Spleen (tissue), 11 donors: ENCODE measurements around the gene ZNF669. TPM values are rescaled to one million over a fixed set of nuclear protein-coding genes. Genes with fewer than 3 reads are reported as not detected.
A peak's percentile ranks its signal among the peaks of the same experiment; 100 is the strongest.

Experiments
- DNase-seq: peaks from one replicate; pipeline ENCODE4 v3.0.0-alpha.2; 2020
- H3K27ac ChIP-seq, 8 donors: fragments of 200-600 bp; sonication (generic) in 7 of 8; 1 replicate in 4 of 8; 2 replicates in 4 of 8; pipeline versions ENCODE4 v1.5.0 to v1.8.0; 2016 to 2021; ENCODE audit warnings: inconsistent platforms in 4 of 8, mild to moderate bottlenecking in 4 of 8, moderate library complexity in 1 of 8
- H3K27me3 ChIP-seq, 7 donors: fragments of 200-600 bp; sonication (generic) in 6 of 7; replicated peaks in 1 of 7; 1 replicate in 4 of 7; 2 replicates in 3 of 7; pipeline versions ENCODE4 v1.5.0 to v1.8.0; 2016 to 2021; ENCODE audit warnings: inconsistent platforms in 3 of 7, mild to moderate bottlenecking in 1 of 7
- H3K36me3 ChIP-seq, 6 donors: fragments of 200-600 bp; sonication (generic) in 5 of 6; 1 replicate in 4 of 6; 2 replicates in 2 of 6; pipeline versions ENCODE4 v1.5.0 to v1.8.0; 2016 to 2021; ENCODE audit warnings: inconsistent platforms in 2 of 6
- H3K4me1 ChIP-seq, 6 donors: fragments of 200-600 bp; sonication (generic) in 5 of 6; 1 replicate in 3 of 6; 2 replicates in 3 of 6; pipeline versions ENCODE4 v1.5.0 to v1.8.0; 2016 to 2021; ENCODE audit warnings: inconsistent platforms in 3 of 6
- H3K4me3 ChIP-seq, 8 donors: fragments of 200-600 bp; sonication (generic) in 7 of 8; 1 replicate in 4 of 8; 2 replicates in 4 of 8; pipeline versions ENCODE4 v1.5.0 to v1.8.0; 2016 to 2021; ENCODE audit warnings: inconsistent platforms in 4 of 8, mild to moderate bottlenecking in 4 of 8, moderate library complexity in 2 of 8
- H3K9me3 ChIP-seq, 8 donors: fragments of 200-600 bp; sonication (generic) in 7 of 8; 1 replicate in 4 of 8; 2 replicates in 4 of 8; pipeline versions ENCODE4 v1.5.0 to v1.8.0; 2016 to 2021; ENCODE audit warnings: inconsistent platforms in 4 of 8
- CTCF ChIP-seq, 11 experiments: fragments of 200-600 bp in 7 of 11; fragments of 450-650 bp in 4 of 11; sonication (generic) in 4 of 11; IDR thresholded peaks in 8 of 11; conservative IDR thresholded peaks in 3 of 11; 1 replicate in 7 of 11; 2 replicates in 4 of 11; pipeline versions ENCODE4 v1.4.0 to v1.8.0; 2016 to 2021; ENCODE audit warnings: antibody characterized with exemption in 11 of 11, inconsistent platforms in 4 of 11, mild to moderate bottlenecking in 1 of 11
- POLR2A ChIP-seq, 3 donors: fragments of 450-650 bp; IDR thresholded peaks; one replicate each; pipeline ENCODE4 v1.5.1; 2017; ENCODE audit warnings: antibody characterized with exemption in 3 of 3, mild to moderate bottlenecking in 1 of 3
- POLR2AphosphoS5 ChIP-seq, 3 donors: sonication (generic); formaldehyde crosslinking; IDR thresholded peaks; one replicate each; pipeline ENCODE4 v1.5.1; 2017; ENCODE audit warnings: antibody characterized with exemption in 3 of 3
- WGBS, 5 donors: extraction: QIAGEN DNeasy Blood & Tissue Kit in 3 of 5; methylation state at CpG; one replicate each; pipeline versions ENCODE4 v1.1.5 to v1.1.7; 2013 to 2018; 5-methylcytosine and 5-hydroxymethylcytosine counted together
- intact Hi-C: fragments of 100-400 bp; cut with DNase I; formaldehyde crosslinking; loops from one replicate; pipeline ENCODE4 v1.15.0; 2023; ENCODE audit warnings: low total_unique reads
- polyA plus RNA-seq, 3 donors: library from polyadenylated mRNA; stranded (reverse); fragments of 200-250 nt; gene quantifications; one replicate each; pipeline ENCODE4 v1.2.1, GENCODE V29; 2013
- total RNA-seq, 7 donors: library from RNA; depleted of rRNA in 3 of 7; stranded (reverse); fragments of >200 nt in 3 of 7; fragmentation: NEBNext Ultra II Directional in 4 of 7; extraction: Animal tissue kit (Norgen Biotek cat#: 25700) in 4 of 7; gene quantifications; one replicate each; pipeline versions ENCODE4 v1.1.0 to v1.2.1, GENCODE V29; 2016 to 2021
- donor health status: healthy with polysubstance abuse.
- donor health status: DM: no; HTN: no; CAD: no; lungs with moderate emphysema.
- donor health status: DM: no; HTN: no; CAD: no.
- donor health status: Bipolar disorder and iron deficiency.
- donor health status: healthy.
- donor health status: DM: no; HTN: no; CAD: no.
- donor health status: DM: yes; HTN: yes; CAD: no.

Gene ZNF669
- total and polyA plus RNA-seq, 10 donors, result 3.1 to 11.4 (median 7.7) TPM

GRCh38 chr1:247113094-247113497 is 8.9 kb upstream of the ZNF669 start:
- TF ChIP-seq POLR2A (IDR thresholded peaks at IDR 0.05) (no peak), CTCF (IDR thresholded peaks at IDR 0.05 in 8 of 11, conservative IDR thresholded peaks at IDR 0.05 in 3 of 11) (no peak), POLR2AphosphoS5 (IDR thresholded peaks at IDR 0.05) (no peak)
- H3K36me3 ChIP-seq, result no peaks in the 10 kb centered on the region
- H3K4me1 ChIP-seq, result peaks cover 10 to 29% (median 23%) of the 10 kb centered on the region in 6 donors
- H3K27me3 ChIP-seq, result peaks cover 0 to 39% (median 16%) of the 10 kb centered on the region in 7 donors
- no peak for DNase-seq
- no peaks in the 10 kb centered on the region for H3K9me3 ChIP-seq
- H3K4me3 ChIP-seq, result no peak overlapping the region
- peak overlapping the region in 1 of 8 donors; percentile 91 for H3K27ac ChIP-seq
- intact Hi-C loops, result no loop called here
- whole genome bisulfite sequencing, 5 donors, result 47 to 76% (median 73%) methylated on average over 3 to 5 of the region's 5 CpGs

- intact Hi-C loops, result no loop called here
- no peak for DNase-seq
- peaks cover 10 to 29% (median 23%) of the 10 kb centered on the region in 6 donors for H3K4me1 ChIP-seq
- H3K36me3 ChIP-seq, result no peaks in the 10 kb centered on the region
- TF ChIP-seq CTCF (IDR thresholded peaks at IDR 0.05 in 8 of 11, conservative IDR thresholded peaks at IDR 0.05 in 3 of 11) (no peak), POLR2AphosphoS5 (IDR thresholded peaks at IDR 0.05) (no peak), POLR2A (IDR thresholded peaks at IDR 0.05) (no peak)
- peak overlapping the region; percentile 33 to 76 (median 56) for H3K4me3 ChIP-seq
- H3K27ac ChIP-seq, result peak overlapping the region in 5 of 8 donors; percentile 84 to 91 (median 87)
- 70 to 77% (median 74%) methylated on average over 8 to 9 of the region's 9 CpGs for WGBS, 5 donors
- H3K27me3 ChIP-seq, result peaks cover 0 to 39% (median 16%) of the 10 kb centered on the region in 7 donors
- no peaks in the 10 kb centered on the region for H3K9me3 ChIP-seq
Measured at GRCh38 chr1:247112479-247112781, 8.3 kb upstream of the ZNF669 start.

GRCh38 chr1:247111700-247112478 is 7.7 kb upstream of the ZNF669 start:
- 1 to 8% (median 3%) methylated on average over 33 to 78 of the region's 78 CpGs for WGBS, 5 donors
- Histone ChIP-seq H3K36me3 (no peaks in the 10 kb centered on the region), H3K27me3 (peaks cover 0 to 39% (median 16%) of the 10 kb centered on the region in 7 donors), H3K27ac (peak overlapping the region; percentile 22 to 91 (median 86)), H3K4me3 (peak overlapping the region; percentile 33 to 76 (median 56)), H3K4me1 (peaks cover 10 to 29% (median 23%) of the 10 kb centered on the region in 6 donors), H3K9me3 (no peaks in the 10 kb centered on the region)
- intact Hi-C loops, result no loop called here
- TF ChIP-seq POLR2A (IDR thresholded peaks at IDR 0.05) (peak in 1 of 3 donors; percentile 34), POLR2AphosphoS5 (IDR thresholded peaks at IDR 0.05) (peak; percentile 74 to 90 (median 87)), CTCF (IDR thresholded peaks at IDR 0.05 in 8 of 11, conservative IDR thresholded peaks at IDR 0.05 in 3 of 11) (no peak)
- DNase-seq, result peak; percentile 91

GRCh38 chr1:247111259-247111699 is 7.1 kb upstream of the ZNF669 start:
- H3K4me1 ChIP-seq, result peaks cover 10 to 29% (median 23%) of the 10 kb centered on the region in 6 donors
- no peaks in the 10 kb centered on the region for H3K36me3 ChIP-seq
- H3K4me3 ChIP-seq, result peak overlapping the region; percentile 33 to 76 (median 56)
- TF ChIP-seq CTCF (IDR thresholded peaks at IDR 0.05 in 8 of 11, conservative IDR thresholded peaks at IDR 0.05 in 3 of 11) (no peak), POLR2AphosphoS5 (IDR thresholded peaks at IDR 0.05) (no peak), POLR2A (IDR thresholded peaks at IDR 0.05) (no peak)
- peaks cover 0 to 42% (median 16%) of the 10 kb centered on the region in 7 donors for H3K27me3 ChIP-seq
- whole genome bisulfite sequencing, 5 donors, result 0 to 6% (median 1%) methylated on average over 3 to 62 of the region's 62 CpGs
- H3K9me3 ChIP-seq, result no peaks in the 10 kb centered on the region
- no peak for DNase-seq
- intact Hi-C loops, result no loop called here
- H3K27ac ChIP-seq, result peak overlapping the region; percentile 22 to 91 (median 86)
